Tibial nerve (tissue), 4 donors: ENCODE results near the gene LRRC4C. TPM values are rescaled to one million over a fixed set of nuclear protein-coding genes. Genes with fewer than 3 reads are reported as not detected.

ENCODE experiments used
- DNase-seq, 2 donors: peaks; one replicate each; pipeline ENCODE4 v3.0.0-alpha.2; 2019; ENCODE audit warnings: low spot score in 2 of 2
- H3K27ac ChIP-seq, 4 donors: fragments of 200-600 bp; sonication (generic) in 3 of 4; one replicate each; pipeline ENCODE4 v1.5.1; 2017 to 2019; ENCODE audit warnings: mild to moderate bottlenecking in 1 of 4
- H3K27me3 ChIP-seq, 2 donors: fragments of 200-600 bp; sonication (generic) in 1 of 2; one replicate each; pipeline versions ENCODE4 v1.5.1 to v1.6.0; 2017 to 2019
- H3K36me3 ChIP-seq, 3 donors: fragments of 200-600 bp; sonication (generic); one replicate each; pipeline ENCODE4 v1.5.1; 2018 to 2019
- H3K4me1 ChIP-seq, 4 donors: fragments of 200-600 bp; sonication (generic) in 3 of 4; one replicate each; pipeline ENCODE4 v1.5.1; 2017 to 2019
- H3K4me3 ChIP-seq, 4 donors: fragments of 200-600 bp; sonication (generic) in 3 of 4; one replicate each; pipeline ENCODE4 v1.5.1; 2017 to 2019; ENCODE audit warnings: mild to moderate bottlenecking in 1 of 4, moderate library complexity in 1 of 4
- H3K9me3 ChIP-seq, 4 donors: fragments of 200-600 bp; sonication (generic) in 3 of 4; one replicate each; pipeline ENCODE4 v1.5.1; 2017 to 2019
- EP300 ChIP-seq, 2 donors: sonication (generic); formaldehyde crosslinking; IDR thresholded peaks; one replicate each; pipeline ENCODE4 v1.6.1; 2017; ENCODE audit warnings: antibody characterized with exemption in 2 of 2, mild to moderate bottlenecking in 1 of 2
- POLR2A ChIP-seq, 2 donors: fragments of 450-650 bp; IDR thresholded peaks; one replicate each; pipeline ENCODE4 v1.6.1; 2017; ENCODE audit warnings: antibody characterized with exemption in 2 of 2, mild to moderate bottlenecking in 2 of 2, moderate library complexity in 2 of 2
- WGBS, 2 donors: methylation state at CpG; one replicate each; pipeline ENCODE4 v1.1.5; 2018; 5-methylcytosine and 5-hydroxymethylcytosine counted together
- total RNA-seq, 4 donors: library from RNA; depleted of rRNA; stranded (reverse); fragments of >200 nt; gene quantifications; one replicate each; pipeline ENCODE4 v1.1.0, GENCODE V29; 2016
- TF ChIP-seq, protein P1 (sequence below), 5 experiments: fragments of 200-600 bp in 3 of 5; fragments of 450-650 bp in 2 of 5; sonication (generic) in 3 of 5; IDR thresholded peaks; one replicate each; pipeline ENCODE4 v1.5.1; 2016 to 2019; ENCODE audit warnings: antibody characterized with exemption in 5 of 5, mild to moderate bottlenecking in 3 of 5, moderate library complexity in 2 of 5

The LRRC4C gene
- total RNA-seq, 4 donors from 2014 or later = 7.1 to 15.7 (median 8.4) TPM

DNA sequence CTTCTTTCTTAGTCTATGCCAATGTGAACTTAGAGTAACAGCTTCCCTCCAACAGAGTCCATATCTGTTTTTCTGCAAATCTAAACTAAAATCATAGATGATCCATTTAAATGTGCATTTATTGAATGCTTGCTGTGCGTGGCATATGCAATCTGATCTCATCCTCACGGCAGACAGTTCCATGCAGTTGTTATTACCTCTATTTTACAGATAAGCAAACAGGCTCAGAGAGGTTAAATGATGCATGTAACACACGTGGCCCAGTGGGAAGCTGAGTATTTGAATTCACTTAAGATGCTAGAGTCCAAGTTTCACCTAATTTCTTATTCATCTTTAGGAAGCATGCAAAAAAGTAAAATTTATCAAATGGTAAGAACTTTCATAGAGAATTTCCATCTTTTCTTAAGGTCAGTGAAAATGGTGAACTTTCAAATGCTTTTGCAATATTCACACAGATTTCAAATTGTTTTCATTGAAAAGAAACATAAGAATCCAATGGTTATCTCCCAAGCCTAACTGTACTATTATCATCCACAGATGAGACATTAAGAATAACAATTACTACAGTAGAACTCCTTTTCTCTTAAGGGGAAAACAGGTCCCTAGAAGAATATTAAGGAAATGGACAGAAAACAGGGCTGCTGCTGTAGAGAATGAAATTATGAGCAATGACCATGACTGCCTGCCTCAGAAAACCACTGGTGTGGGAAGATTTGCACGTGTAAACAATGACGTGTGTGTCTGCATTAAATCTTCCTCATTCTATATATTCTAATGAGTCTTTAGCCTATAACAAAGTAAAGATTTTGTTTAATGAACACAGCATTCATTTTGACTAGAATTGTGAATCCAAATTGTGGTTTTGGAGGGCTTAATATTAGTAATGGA is 1171.3 kb downstream of the LRRC4C start:
- Histone ChIP-seq H3K27me3 (no peaks in the 10 kb centered on the region), H3K9me3 (no peaks in the 10 kb centered on the region), H3K4me1 (peaks cover 0 to 22% (median 0%) of the 10 kb centered on the region in 4 donors), H3K36me3 (no peaks in the 10 kb centered on the region), H3K27ac (peak overlapping the region in 2 of 4 donors; percentile 88 to 94), H3K4me3 (peak overlapping the region in 1 of 4 donors; percentile 74)
- WGBS, 2 donors = 50 to 54% methylated on average over 5 of the region's 5 CpGs
- no peak for DNase-seq
- TF ChIP-seq, protein P1, sequence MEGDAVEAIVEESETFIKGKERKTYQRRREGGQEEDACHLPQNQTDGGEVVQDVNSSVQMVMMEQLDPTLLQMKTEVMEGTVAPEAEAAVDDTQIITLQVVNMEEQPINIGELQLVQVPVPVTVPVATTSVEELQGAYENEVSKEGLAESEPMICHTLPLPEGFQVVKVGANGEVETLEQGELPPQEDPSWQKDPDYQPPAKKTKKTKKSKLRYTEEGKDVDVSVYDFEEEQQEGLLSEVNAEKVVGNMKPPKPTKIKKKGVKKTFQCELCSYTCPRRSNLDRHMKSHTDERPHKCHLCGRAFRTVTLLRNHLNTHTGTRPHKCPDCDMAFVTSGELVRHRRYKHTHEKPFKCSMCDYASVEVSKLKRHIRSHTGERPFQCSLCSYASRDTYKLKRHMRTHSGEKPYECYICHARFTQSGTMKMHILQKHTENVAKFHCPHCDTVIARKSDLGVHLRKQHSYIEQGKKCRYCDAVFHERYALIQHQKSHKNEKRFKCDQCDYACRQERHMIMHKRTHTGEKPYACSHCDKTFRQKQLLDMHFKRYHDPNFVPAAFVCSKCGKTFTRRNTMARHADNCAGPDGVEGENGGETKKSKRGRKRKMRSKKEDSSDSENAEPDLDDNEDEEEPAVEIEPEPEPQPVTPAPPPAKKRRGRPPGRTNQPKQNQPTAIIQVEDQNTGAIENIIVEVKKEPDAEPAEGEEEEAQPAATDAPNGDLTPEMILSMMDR (IDR thresholded peaks at IDR 0.05) = no peak
- TF ChIP-seq EP300 (IDR thresholded peaks at IDR 0.05) = no peak
- no peak for TF ChIP-seq POLR2A (IDR thresholded peaks at IDR 0.05)

DNA sequence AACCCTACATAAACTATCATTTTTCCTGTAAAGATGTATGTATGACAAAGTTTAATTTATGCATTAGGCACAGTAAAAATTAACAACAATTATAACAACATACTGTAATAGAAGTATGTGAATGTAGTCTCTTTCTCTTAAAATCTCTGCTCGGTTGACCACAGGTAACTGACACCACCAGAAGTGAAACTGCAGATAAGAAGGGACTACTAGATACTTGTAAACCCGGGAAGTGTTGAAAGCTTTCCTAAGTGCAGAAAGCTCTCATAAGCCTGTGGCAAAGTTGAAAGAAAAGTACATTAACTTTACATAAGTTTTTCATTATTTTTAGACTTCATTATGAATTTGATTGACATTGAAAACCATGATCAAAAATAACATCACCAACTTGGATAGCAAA is 1173.3 kb downstream of the LRRC4C start:
- Histone ChIP-seq H3K4me1 (peaks cover 0 to 28% (median 2%) of the 10 kb centered on the region in 4 donors), H3K27ac (peak overlapping the region in 2 of 4 donors; percentile 24 to 52), H3K36me3 (no peaks in the 10 kb centered on the region), H3K4me3 (no peak overlapping the region), H3K9me3 (no peaks in the 10 kb centered on the region), H3K27me3 (no peaks in the 10 kb centered on the region)
- WGBS, 2 donors = 68 to 83% methylated on average over 2 of the region's 2 CpGs
- DNase-seq = no peak
- no peak for TF ChIP-seq POLR2A (IDR thresholded peaks at IDR 0.05)
- no peak for TF ChIP-seq EP300 (IDR thresholded peaks at IDR 0.05)
- TF ChIP-seq, protein P1 (IDR thresholded peaks at IDR 0.05) = no peak

DNA sequence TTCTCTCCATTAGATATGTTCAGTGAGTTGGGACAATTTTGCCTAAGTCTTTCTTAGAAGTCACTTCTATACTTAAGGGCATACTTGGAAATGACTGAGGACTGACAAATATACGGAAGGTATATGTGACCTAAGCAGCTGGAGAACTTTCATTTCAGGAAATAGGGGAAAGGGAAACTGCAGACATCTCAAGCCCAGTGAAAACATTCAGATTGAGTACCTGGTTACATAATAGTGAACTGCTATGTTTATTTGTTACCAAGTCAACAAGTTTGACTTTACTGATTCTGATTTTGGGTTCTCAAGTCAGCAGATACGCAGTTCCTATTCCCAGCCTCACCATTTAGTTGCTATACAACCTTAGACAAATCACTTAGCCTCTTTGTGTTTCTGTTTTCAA is 1173.9 kb downstream of the LRRC4C start:
- Histone ChIP-seq H3K4me3 (no peak overlapping the region), H3K27me3 (no peaks in the 10 kb centered on the region), H3K9me3 (no peaks in the 10 kb centered on the region), H3K27ac (peak overlapping the region in 2 of 4 donors; percentile 2 to 24), H3K36me3 (no peaks in the 10 kb centered on the region), H3K4me1 (peaks cover 0 to 34% (median 2%) of the 10 kb centered on the region in 4 donors)
- no peak for TF ChIP-seq POLR2A (IDR thresholded peaks at IDR 0.05)
- WGBS, 2 donors = 79 to 84% methylated on average over 2 of the region's 2 CpGs
- DNase-seq = no peak

DNA sequence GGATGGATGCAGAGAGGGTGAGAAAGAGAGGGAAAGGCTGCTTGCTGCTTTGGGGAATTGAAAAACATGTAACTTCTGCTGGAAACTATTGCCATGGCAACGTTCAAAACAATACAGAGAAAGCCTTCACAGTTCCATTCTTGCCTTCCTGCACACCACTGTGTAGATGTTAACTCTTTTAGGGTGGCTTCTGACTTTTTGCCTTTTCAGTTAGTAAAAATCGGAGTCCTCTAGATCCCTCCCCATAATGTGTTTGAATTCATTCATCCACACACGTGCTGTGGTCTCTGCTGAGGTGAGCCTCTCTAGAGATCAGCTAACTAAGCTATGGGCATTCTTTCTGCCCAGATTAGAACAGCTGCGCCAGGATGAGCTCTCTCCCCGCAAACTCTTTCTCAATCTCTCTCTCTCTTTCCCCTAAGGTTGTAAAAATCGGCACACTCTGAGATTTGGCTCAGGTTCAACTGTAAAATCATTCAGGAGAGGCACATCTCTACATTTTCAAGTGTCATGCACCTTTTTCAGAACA is 1178.3 kb downstream of the LRRC4C start:
- H3K36me3 ChIP-seq = no peaks in the 10 kb centered on the region
- no peak for DNase-seq
- H3K9me3 ChIP-seq = no peaks in the 10 kb centered on the region
- peaks cover 0 to 32% (median 4%) of the 10 kb centered on the region in 4 donors for H3K4me1 ChIP-seq
- peak overlapping the region in 3 of 4 donors; percentile 20 to 42 (median 37) for H3K4me3 ChIP-seq
- WGBS, 2 donors = 16 to 26% methylated on average over 6 of the region's 6 CpGs
- peak overlapping the region; percentile 57 to 91 (median 75) for H3K27ac ChIP-seq
- H3K27me3 ChIP-seq = no peaks in the 10 kb centered on the region
- TF ChIP-seq EP300 (IDR thresholded peaks at IDR 0.05) (peak in 1 of 2 donors; percentile 43), POLR2A (IDR thresholded peaks at IDR 0.05) (no peak)
- TF ChIP-seq, protein P1 (IDR thresholded peaks at IDR 0.05) = no peak

DNA sequence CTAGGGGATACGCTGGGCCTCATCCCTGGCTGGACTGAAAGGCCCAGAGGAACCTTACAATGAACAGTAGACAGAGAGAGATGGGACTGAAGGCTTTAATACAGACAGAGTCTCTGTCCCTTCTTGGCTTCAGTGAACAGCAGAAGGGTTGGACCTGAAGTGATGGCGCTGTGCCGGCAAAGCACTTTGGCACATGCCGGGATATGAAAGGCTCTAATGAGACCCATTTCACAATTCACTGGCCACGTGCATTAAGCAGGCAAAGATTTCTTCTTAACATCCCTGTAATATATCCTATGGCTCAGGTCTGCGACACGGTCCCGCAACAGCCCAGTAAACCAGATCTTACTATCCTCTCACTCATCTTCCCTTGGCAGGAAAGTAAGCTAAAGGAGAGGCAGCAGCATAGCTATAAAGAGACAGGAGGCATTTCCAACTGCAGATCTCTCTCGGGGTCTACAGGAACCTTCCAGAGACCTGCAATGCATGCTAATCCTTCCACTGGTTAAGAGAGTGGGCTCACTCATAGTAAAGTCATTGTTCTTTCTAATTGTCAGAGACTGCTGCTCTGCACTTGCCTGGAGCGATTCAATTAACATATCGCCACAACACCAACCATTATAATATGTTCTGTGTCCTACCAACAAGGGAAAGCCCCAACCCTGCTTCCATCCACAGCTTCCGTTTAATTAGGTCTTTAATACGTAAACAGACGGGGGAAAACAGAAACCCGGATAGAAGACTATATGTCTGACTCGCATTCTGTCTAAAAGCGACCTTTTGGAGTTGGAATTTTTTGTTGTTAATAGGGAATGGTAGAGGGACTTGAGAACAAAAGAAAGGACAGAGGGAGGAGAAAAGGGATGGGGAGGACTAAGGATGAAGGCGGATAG is 1179.0 kb downstream of the LRRC4C start:
- H3K27ac ChIP-seq = peak overlapping the region; percentile 57 to 91 (median 75)
- H3K9me3 ChIP-seq = no peaks in the 10 kb centered on the region
- H3K27me3 ChIP-seq = no peaks in the 10 kb centered on the region
- H3K4me1 ChIP-seq = peaks cover 0 to 33% (median 6%) of the 10 kb centered on the region in 4 donors
- no peaks in the 10 kb centered on the region for H3K36me3 ChIP-seq
- TF ChIP-seq, protein P1 (IDR thresholded peaks at IDR 0.05) = no peak
- TF ChIP-seq EP300 (IDR thresholded peaks at IDR 0.05) (no peak), POLR2A (IDR thresholded peaks at IDR 0.05) (no peak)
- WGBS, 2 donors = 38 to 42% methylated on average over 18 of the region's 18 CpGs
- peak in 1 of 2 donors; percentile 26 for DNase-seq
- H3K4me3 ChIP-seq = peak overlapping the region in 3 of 4 donors; percentile 20 to 42 (median 37)
